Esophagus muscularis mucosa (tissue), 4 donors: ENCODE results near the gene EML2. TPM values are rescaled to one million over a fixed set of nuclear protein-coding genes. Genes with fewer than 3 reads are reported as not detected.
A peak's percentile ranks its signal among the peaks of the same experiment; 100 is the strongest.
"Not testable (repeated sequence)": the region's sequence is repeated elsewhere in the genome, so short reads cannot be mapped to it uniquely, and the experiment has no call there.

Experiments
- DNase-seq: peaks from one replicate; pipeline ENCODE4 v3.0.0-alpha.2; 2017; ENCODE audit errors: extremely low spot score
- H3K27ac ChIP-seq, 4 donors: fragments of 200-600 bp; sonication (generic); replicated peaks in 1 of 4; 1 replicate in 3 of 4; 2 replicates in 1 of 4; pipeline ENCODE4 v1.5.1; 2016 to 2019; ENCODE audit warnings: mild to moderate bottlenecking in 1 of 4
- H3K27me3 ChIP-seq, 4 donors: fragments of 200-600 bp; sonication (generic); one replicate each; pipeline versions ENCODE4 v1.5.1 to v1.6.0; 2016 to 2019
- H3K36me3 ChIP-seq, 4 donors: fragments of 200-600 bp; sonication (generic); one replicate each; pipeline ENCODE4 v1.5.1; 2016 to 2019
- H3K4me1 ChIP-seq, 4 donors: fragments of 200-600 bp; sonication (generic); one replicate each; pipeline ENCODE4 v1.5.1; 2016 to 2019
- H3K4me3 ChIP-seq, 4 donors: fragments of 200-600 bp; sonication (generic); 1 replicate in 2 of 4; 2 replicates in 2 of 4; pipeline ENCODE4 v1.5.1; 2016 to 2019; ENCODE audit warnings: mild to moderate bottlenecking in 4 of 4, moderate library complexity in 1 of 4
- H3K9me3 ChIP-seq, 4 donors: fragments of 200-600 bp; sonication (generic); 1 replicate in 3 of 4; 2 replicates in 1 of 4; pipeline ENCODE4 v1.5.1; 2016 to 2019
- EP300 ChIP-seq: sonication (generic); formaldehyde crosslinking; IDR thresholded peaks from one replicate; pipeline ENCODE4 v1.6.1; 2017; ENCODE audit warnings: antibody characterized with exemption
- POLR2A ChIP-seq: fragments of 450-650 bp; IDR thresholded peaks from one replicate; pipeline ENCODE4 v1.6.1; 2017; ENCODE audit warnings: antibody characterized with exemption, moderate library complexity, mild to moderate bottlenecking, low read depth
- POLR2AphosphoS5 ChIP-seq, 2 donors: sonication (generic); formaldehyde crosslinking; IDR thresholded peaks; one replicate each; pipeline ENCODE4 v1.6.1; 2017; ENCODE audit warnings: antibody characterized with exemption in 2 of 2
- WGBS: methylation state at CpG from one replicate; pipeline ENCODE4 v1.1.5; 2018; 5-methylcytosine and 5-hydroxymethylcytosine counted together
- intact Hi-C: fragments of 100-400 bp; cut with DNase I; formaldehyde crosslinking; loops from one replicate; pipeline ENCODE4 v1.15.1; 2023
- total RNA-seq, 4 donors: library from RNA; depleted of rRNA; stranded (reverse); fragments of >200 nt; gene quantifications; one replicate each; pipeline versions ENCODE4 v1.1.0 to v1.2.1, GENCODE V29; 2016
- TF ChIP-seq, protein P1 (sequence below), 3 experiments: fragments of 200-600 bp in 2 of 3; fragments of 450-650 bp in 1 of 3; sonication (generic) in 2 of 3; IDR thresholded peaks; one replicate each; pipeline ENCODE4 v1.5.1; 2017 to 2019; ENCODE audit warnings: antibody characterized with exemption in 3 of 3, mild to moderate bottlenecking in 2 of 3, moderate library complexity in 1 of 3

EML2 gene, protein sequence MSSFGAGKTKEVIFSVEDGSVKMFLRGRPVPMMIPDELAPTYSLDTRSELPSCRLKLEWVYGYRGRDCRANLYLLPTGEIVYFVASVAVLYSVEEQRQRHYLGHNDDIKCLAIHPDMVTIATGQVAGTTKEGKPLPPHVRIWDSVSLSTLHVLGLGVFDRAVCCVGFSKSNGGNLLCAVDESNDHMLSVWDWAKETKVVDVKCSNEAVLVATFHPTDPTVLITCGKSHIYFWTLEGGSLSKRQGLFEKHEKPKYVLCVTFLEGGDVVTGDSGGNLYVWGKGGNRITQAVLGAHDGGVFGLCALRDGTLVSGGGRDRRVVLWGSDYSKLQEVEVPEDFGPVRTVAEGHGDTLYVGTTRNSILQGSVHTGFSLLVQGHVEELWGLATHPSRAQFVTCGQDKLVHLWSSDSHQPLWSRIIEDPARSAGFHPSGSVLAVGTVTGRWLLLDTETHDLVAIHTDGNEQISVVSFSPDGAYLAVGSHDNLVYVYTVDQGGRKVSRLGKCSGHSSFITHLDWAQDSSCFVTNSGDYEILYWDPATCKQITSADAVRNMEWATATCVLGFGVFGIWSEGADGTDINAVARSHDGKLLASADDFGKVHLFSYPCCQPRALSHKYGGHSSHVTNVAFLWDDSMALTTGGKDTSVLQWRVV
- total RNA-seq = 10 to 100 TPM; 12.0 to 28.4 (median 18.3) TPM

GRCh38 chr19:45638930-45639729 lies at the start of gene EML2:
Gene EML2, minus strand, starts transcription at chr19:45639397. Its CDS starts 21 bp downstream, at chr19:45639376.
- TF ChIP-seq POLR2AphosphoS5 (IDR thresholded peaks at IDR 0.05) (no peak), POLR2A (no peak), EP300 (no peak)
- TF ChIP-seq, protein P1, sequence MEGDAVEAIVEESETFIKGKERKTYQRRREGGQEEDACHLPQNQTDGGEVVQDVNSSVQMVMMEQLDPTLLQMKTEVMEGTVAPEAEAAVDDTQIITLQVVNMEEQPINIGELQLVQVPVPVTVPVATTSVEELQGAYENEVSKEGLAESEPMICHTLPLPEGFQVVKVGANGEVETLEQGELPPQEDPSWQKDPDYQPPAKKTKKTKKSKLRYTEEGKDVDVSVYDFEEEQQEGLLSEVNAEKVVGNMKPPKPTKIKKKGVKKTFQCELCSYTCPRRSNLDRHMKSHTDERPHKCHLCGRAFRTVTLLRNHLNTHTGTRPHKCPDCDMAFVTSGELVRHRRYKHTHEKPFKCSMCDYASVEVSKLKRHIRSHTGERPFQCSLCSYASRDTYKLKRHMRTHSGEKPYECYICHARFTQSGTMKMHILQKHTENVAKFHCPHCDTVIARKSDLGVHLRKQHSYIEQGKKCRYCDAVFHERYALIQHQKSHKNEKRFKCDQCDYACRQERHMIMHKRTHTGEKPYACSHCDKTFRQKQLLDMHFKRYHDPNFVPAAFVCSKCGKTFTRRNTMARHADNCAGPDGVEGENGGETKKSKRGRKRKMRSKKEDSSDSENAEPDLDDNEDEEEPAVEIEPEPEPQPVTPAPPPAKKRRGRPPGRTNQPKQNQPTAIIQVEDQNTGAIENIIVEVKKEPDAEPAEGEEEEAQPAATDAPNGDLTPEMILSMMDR (IDR thresholded peaks at IDR 0.05) = no peak
- 9% methylated on average over 17 of the region's 52 CpGs for WGBS
- Histone ChIP-seq H3K4me3 (peak within 1 kb of the TSS; percentile 63 to 70 (median 66)), H3K36me3 (no peaks in the 10 kb centered on the region), H3K9me3 (no peaks in the 10 kb centered on the region), H3K27me3 (peaks cover 0 to 10% (median 3%) of the 10 kb centered on the region in 4 donors), H3K27ac (peak within 1 kb of the TSS in 1 of 4 donors; percentile 33), H3K4me1 (peaks cover 24 to 52% (median 50%) of the 10 kb centered on the region in 4 donors)
- DNase-seq = no peak
- intact Hi-C loops = no loop called here

DNA sequence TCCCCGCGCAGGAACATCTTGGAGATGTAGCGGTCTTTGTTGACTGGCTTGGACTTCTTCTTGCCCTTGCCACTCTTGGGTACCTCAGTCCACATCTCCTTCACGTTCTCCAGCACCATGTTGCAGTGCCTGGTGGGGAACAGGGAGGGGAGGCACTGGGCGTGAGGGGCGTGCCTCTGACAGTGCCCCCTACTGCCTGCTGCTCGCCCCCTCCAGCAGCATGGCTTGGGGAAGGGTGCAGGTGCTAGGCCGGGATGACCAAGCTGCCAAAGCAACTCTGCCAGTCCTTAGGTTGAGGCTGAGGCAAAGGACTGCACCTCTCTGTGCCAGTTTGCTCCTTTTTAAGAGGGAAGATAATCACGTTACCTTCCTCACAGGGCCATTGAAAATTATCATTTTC lies 48.4 kb upstream of the EML2 start:
- no peak overlapping the region for H3K27ac ChIP-seq
- intact Hi-C loops = no loop called here
- no peaks in the 10 kb centered on the region for H3K27me3 ChIP-seq
- H3K4me3 ChIP-seq = no peak overlapping the region
- H3K4me1 ChIP-seq = peaks cover 7 to 15% (median 12%) of the 10 kb centered on the region in 4 donors
- no peaks in the 10 kb centered on the region for H3K9me3 ChIP-seq
- TF ChIP-seq EP300 (no peak), POLR2A (no peak)
- TF ChIP-seq, protein P1 (IDR thresholded peaks at IDR 0.05) = no peak
- DNase-seq = no peak
- 87% methylated on average over 9 of the region's 9 CpGs for WGBS
- H3K36me3 ChIP-seq = peaks cover 35 to 57% (median 47%) of the 10 kb centered on the region in 4 donors

DNA sequence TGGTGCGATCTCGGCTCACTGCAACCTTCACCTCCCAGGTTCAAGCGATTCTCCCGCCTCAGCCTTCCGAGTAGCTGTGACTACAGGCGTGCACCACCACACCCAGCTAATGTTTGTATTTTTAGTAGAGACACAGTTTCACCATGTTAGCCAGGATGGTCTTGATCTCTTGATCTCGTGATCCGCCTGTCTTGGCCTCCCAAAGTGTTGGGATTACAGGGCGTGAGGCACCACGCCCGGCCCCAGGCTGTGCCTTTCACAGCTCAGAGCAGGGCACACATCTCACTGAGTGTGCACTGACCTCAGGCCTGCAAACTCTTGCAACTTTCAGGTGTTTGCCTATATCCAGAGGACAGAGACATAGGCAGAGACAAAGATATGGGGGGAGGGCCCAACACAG lies 45.8 kb upstream of the EML2 start:
- H3K9me3 ChIP-seq, intact Hi-C loops, DNase-seq, H3K27me3 ChIP-seq, H3K27ac ChIP-seq, H3K4me3 ChIP-seq: not testable (repeated sequence)
- H3K4me1 ChIP-seq = peaks cover 9 to 16% (median 15%) of the 10 kb centered on the region in 4 donors
- WGBS = 86% methylated on average over 11 of the region's 11 CpGs
- H3K36me3 ChIP-seq = peaks cover 35 to 57% (median 47%) of the 10 kb centered on the region in 4 donors

DNA sequence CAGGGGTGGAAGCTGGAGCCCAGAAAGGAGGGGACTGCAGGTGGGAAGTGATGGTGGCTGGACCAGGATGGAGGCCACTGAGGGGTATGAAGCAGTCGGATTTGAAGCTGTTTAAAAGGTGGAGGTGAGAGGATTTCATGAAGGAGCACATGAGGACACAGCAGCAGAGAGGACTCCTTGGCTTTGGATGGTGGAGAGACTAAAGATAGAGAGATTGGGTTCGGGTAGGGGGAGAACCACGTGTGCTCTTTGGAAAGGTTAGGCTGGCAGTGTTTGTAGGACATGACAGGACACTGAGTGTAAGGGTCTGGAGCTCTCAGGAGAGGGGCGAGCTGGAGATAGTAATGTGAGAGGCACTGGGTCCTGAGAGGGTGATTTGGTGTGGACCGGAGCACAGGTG lies 43.7 kb upstream of the EML2 start:
- no peak for DNase-seq
- H3K36me3 ChIP-seq = peaks cover 29 to 45% (median 36%) of the 10 kb centered on the region in 4 donors
- intact Hi-C loops = loop anchor here (5.0 kb wide), 1 partner anchor 41 kb away; no protein-coding TSS in a partner anchor
- H3K4me3 ChIP-seq = no peak overlapping the region
- H3K9me3 ChIP-seq = no peaks in the 10 kb centered on the region
- H3K27me3 ChIP-seq = peaks cover 5 to 25% (median 17%) of the 10 kb centered on the region in 4 donors
- H3K27ac ChIP-seq = no peak overlapping the region
- peaks cover 10 to 18% (median 17%) of the 10 kb centered on the region in 4 donors for H3K4me1 ChIP-seq
- no peak for TF ChIP-seq EP300
- TF ChIP-seq, protein P1 (IDR thresholded peaks at IDR 0.05) = no peak
- no peak for TF ChIP-seq POLR2A
- no peak for TF ChIP-seq POLR2AphosphoS5 (IDR thresholded peaks at IDR 0.05)
- WGBS = 69% methylated on average over 5 of the region's 5 CpGs
